NB4 (cell line): ENCODE data around the gene RPE.

ENCODE experiments used
- POLR2A ChIP-seq: IDR thresholded peaks from 2 replicates; pipeline ENCODE4 v1.6.1; 2011; ENCODE audit warnings: mild to moderate bottlenecking; ENCODE audit not compliant: insufficient read length; ENCODE audit errors: extremely low read depth
- TF ChIP-seq, protein P1 (sequence below): IDR thresholded peaks from one replicate; pipeline ENCODE4 v1.5.1; 2012; ENCODE audit warnings: low read depth, low read length

DNA sequence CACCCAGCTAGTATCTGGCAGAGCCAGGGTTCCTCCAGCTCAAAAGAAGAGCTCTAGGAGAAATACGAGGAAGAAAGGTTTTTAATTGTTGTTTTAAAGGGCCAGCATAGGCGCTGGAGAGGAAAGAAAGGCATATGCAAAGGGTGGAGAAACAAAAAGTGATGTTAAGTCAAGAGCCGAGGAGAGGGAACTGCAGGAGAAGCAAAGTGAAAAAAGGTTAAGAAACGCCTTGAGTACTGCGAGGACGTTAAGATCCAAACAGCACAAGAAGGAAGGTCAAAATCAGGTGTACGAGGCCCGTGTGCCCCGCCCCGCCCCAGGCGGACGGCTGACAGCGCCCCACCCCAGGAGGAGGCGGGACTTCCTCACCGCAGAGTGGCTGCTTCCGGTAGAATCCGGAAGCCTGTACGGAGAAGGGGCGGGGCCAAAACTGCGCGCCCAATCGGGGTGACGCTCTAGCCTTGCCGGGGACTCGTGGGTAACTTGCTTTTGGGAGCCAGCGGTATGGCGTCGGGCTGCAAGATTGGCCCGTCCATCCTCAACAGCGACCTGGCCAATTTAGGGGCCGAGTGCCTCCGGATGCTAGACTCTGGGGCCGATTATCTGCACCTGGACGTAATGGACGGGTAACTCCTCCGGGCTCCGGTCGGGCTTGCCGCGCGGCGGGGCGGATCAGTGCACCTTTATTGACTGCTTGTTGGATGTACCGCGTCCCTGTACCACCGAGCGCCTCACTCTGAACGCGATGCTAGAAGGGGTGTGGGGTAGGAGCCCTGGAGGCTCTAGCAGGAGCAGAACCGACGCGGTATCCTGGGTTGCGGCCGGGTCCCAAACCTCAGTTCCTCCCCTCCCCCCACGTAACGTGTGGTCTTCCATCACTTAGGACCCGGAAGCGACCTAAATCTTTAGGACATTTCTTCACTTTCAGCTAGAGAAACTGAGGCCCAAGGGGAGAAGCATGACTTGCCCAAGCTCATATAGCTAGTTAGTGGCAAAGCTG, at the start of gene RPE:
- TF ChIP-seq, protein P1, sequence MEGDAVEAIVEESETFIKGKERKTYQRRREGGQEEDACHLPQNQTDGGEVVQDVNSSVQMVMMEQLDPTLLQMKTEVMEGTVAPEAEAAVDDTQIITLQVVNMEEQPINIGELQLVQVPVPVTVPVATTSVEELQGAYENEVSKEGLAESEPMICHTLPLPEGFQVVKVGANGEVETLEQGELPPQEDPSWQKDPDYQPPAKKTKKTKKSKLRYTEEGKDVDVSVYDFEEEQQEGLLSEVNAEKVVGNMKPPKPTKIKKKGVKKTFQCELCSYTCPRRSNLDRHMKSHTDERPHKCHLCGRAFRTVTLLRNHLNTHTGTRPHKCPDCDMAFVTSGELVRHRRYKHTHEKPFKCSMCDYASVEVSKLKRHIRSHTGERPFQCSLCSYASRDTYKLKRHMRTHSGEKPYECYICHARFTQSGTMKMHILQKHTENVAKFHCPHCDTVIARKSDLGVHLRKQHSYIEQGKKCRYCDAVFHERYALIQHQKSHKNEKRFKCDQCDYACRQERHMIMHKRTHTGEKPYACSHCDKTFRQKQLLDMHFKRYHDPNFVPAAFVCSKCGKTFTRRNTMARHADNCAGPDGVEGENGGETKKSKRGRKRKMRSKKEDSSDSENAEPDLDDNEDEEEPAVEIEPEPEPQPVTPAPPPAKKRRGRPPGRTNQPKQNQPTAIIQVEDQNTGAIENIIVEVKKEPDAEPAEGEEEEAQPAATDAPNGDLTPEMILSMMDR, result no peak
- peak; percentile 75 for TF ChIP-seq POLR2A
